CD4-positive, alpha-beta T cell treated with Interleukin-21 for 1 hour (primary cell): Measurements from ENCODE around the gene NEXMIF.
"Not testable (repeated sequence)": the region's sequence is repeated elsewhere in the genome, so short reads cannot be mapped to it uniquely, and the experiment has no call there.

ENCODE experiments used
- DNase-seq: peaks from one replicate; pipeline ENCODE4 v3.0.0-alpha.2; 2020

Gene NEXMIF

DNA sequence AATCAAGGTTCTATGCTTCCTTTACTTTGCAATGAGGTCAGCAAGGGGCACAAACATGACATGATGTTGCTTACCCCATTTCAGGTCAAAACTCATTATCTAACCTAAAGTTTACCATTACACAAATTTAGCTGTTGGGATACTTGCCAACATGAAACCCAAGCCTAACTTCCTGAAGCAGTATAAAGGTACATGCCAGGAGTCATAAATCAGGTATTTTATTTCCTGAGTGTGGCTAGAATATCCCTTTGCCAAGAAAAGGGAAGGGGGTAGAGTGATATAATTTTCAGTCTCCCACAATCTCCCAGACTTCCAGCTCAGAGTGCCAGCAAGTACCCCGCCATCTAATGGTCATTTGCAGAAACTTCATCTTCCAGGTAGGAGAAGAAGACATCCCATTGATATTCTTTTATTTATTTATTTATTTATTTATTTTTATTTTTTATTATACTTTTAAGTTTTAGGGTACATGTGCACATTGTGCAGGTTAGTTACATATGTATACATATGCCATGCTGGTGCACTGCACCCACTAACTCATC, 136.6 kb downstream of the NEXMIF start:
- DNase-seq = no peak

- DNase-seq = no peak
Observed at GRCh38 chrX:74784629-74785028, 140.6 kb downstream of the NEXMIF start.

DNA sequence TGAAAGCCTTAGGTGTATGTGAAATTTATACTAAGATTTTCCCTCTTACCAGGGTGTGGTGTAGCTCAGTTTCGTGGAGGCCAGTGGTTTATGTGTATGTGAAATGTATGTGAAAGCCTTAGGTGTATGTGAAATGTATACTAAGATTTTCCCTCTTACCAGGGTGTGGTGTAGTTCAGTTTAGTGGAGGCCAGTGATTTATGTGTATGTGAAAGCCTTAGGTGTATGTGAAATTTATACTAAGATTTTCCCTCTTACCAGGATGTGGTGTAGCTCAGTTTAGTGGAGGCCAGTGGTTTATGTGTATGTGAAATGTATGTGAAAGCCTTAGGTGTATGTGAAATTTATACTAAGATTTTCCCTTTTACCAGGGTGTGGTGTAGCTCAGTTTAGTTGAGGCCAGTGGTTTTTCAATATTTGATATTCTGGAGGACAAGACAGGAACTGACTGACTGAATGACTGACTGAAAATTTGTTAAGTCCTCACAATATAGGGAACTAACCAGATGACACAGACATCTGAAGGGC, 143.7 kb downstream of the NEXMIF start:
- DNase-seq = no peak

GRCh38 chrX:74779175-74779574, 146.1 kb downstream of the NEXMIF start:
- DNase-seq = no peak

DNA sequence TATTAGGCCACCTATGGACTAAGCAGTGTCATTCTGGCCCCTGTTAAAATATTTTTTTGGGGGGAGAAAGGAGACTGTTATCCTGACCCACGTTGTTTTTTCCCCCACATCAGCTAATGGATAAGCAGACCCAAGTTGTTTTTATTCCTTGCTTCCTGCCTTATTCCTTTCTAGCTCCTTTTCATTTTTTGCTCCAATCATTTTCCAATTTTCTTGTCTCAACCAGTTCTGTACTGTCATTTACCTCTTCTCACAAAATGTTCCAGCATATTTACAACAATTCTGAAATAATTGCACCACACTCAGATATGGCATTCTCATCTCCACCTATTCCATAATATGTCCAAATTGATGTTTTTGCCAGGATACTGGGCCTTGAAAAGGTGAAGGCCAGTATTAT, 150.3 kb downstream of the NEXMIF start:
- no peak for DNase-seq

DNA sequence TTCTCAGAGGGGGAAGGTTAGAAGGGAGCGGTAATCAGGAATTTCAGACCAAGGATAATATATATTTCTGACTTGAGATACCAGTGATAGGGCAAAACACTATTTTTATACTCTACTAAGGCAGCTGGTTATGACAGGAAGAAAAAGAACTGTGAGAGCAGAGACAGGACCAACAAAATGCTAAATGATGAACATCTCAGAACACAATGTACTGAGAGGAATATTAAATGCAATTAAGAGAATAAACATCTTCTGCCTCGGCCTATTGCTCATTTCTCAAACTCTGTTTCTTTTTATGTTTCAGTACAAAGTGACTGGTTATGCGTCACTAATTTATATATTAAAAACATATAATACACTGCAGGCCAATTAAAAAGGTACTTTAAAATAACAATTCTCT, 188.8 kb downstream of the NEXMIF start:
- DNase-seq = no peak

DNA sequence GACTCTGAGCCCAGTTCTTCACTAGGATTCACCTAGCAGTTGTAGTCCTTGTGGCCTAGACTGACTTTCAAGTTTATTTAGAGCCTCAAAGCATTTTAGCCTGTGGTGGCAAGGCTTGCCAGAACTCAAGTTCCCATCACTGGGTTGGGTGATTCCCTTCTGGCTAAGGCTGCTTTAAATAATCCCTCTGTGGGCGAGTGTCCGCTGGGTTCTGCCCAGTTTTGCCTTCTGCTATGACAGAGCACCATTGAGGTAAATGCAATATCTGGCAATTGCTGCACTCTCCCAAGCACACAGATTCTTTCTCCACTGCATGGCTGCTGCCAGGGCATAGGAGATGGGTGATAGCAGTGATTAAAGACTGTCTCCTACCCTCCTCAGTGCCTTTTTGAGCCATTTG, 220.0 kb downstream of the NEXMIF start:
- DNase-seq = no peak

DNA sequence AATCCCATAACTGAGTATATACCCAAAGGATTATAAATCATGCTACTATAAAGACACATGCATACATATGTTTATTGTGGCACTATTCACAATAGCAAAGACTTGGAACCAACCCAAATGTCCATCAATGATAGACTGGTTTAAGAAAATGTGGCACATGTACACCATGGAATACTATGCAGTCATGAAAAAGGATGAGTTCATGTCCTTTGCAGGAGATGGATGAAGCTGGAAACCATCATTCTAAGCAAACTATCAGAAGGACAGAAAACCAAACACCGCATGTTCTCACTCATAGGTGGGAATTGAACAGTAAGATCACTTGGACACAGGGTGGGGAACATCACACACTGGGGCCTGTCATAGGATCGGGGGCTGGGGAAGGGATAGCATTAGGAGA, 223.9 kb downstream of the NEXMIF start:
- not testable (repeated sequence) for DNase-seq

DNA sequence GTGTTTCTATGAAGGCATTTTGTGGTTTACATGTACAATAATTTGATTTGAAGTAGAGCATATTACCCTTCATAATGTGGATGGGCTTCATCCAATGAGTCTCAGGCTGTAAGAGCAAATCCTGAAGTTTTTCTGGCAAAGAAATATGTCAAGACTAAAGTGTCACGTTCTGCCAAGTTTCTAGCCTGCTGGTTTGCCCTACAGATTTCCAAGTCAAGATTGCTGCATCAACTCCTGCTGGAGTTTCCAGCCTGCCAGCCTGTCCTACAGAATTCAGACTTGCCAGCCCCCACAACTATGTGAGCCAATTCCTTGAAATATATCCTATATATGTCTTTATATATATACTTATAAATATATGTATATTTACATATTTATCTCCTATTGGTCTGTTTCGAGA, 240.8 kb downstream of the NEXMIF start:
- DNase-seq = no peak
